GM10248 (cell line): ENCODE data around the gene RNASE2.

Experiments
- CTCF ChIA-PET: fragments of 300-600 bp; sonication (Branson Sonifier 250); formaldehyde crosslinking; extraction: SDS; loops from one replicate; lab custom pipeline; 2021; ENCODE audit warnings: antibody characterized with exemption; lab: Yijun Ruan, JAX
- POLR2A ChIA-PET: fragments of 350-650 bp; sonication (Branson Sonifier 250); formaldehyde crosslinking; extraction: SDS; loops from one replicate; lab custom pipeline; 2020; ENCODE audit warnings: antibody characterized with exemption; lab: Yijun Ruan, JAX
- DNase-seq: peaks from one replicate; pipeline ENCODE4 v3.0.0; 2012; ENCODE audit errors: extremely low spot score
- CTCF ChIP-seq: IDR thresholded peaks from 2 replicates; pipeline ENCODE4 v1.5.1; 2012; ENCODE audit warnings: mild to moderate bottlenecking, low read depth; ENCODE audit errors: extremely low read depth, missing control alignments, control extremely low read depth

RNASE2 gene

GRCh38 chr14:21001218-21001617, 45.9 kb downstream of the RNASE2 start:
- POLR2A ChIA-PET = no interaction called here
- no peak for DNase-seq
- CTCF ChIA-PET = interaction anchor here (0.6 to 7.4 kb wide), 10 partner anchors 9 to 102 kb away, joined by 3 to 65 read pairs (median 4); no protein-coding TSS in a partner anchor
- no peak for TF ChIP-seq CTCF

- ChIA-PET POLR2A (no interaction called here), CTCF (interaction anchor here (1.0 to 7.4 kb wide), 7 partner anchors 8 to 97 kb away, joined by 3 to 65 read pairs (median 12); partner anchors contain the start of gene TMEM253)
- TF ChIP-seq CTCF = no peak
- no peak for DNase-seq
These were observed 48.6 kb downstream of the RNASE2 start for GRCh38 chr14:21003788-21004346.
